ENCODE results near the gene GPC2.
"Not testable (repeated sequence)": the region's sequence is repeated elsewhere in the genome, so short reads cannot be mapped to it uniquely, and the experiment has no call there.

Gene GPC2

GRCh38 chr7:100177045-100178001 lies at the start of gene GPC2, which contains the start of gene STAG3:
Gene GPC2 (minus strand): TSS chr7:100177381. CDS start chr7:100177199, 182 bp downstream.
Gene STAG3 (plus strand): TSS chr7:100177918. CDS start chr7:100180557, 2,639 bp downstream.
- peak; percentile 94 for DNase-seq (ENCODE audit: low read depth in 2 of 2)

- not testable (repeated sequence) for DNase-seq (ENCODE audit: low read depth in 2 of 2)
Measured at GRCh38 chr7:100224891-100225290, 47.7 kb upstream of the GPC2 start.

DNA sequence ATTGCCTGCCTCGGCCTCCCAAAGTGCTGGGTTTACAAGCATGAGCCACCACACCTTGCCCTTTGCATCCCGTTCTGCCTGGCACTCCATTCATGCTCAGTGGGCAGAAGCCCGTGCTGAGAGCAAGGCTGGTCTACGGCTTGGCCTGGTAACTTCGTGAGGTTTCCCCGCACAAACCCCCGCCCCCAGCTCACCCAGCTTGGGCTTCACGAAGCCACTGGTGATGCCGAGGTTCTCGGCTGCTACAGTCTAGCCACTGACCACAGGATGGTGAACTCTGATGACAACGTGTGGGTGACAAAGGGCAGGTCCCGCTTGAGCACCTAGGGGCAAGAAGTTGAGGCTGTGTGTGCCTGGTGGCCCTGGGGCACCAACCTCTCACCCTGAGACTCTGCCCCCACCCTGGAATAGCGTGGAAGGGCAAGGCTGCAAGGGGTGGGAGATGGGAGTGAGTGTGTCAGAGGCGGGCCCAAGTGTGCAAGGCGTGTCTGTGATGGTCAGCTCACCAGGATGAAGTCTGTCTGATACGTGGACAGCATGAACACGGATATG lies 46.3 kb upstream of the GPC2 start:
- DNase-seq (ENCODE audit: low read depth in 2 of 2): not testable (repeated sequence)

DNA sequence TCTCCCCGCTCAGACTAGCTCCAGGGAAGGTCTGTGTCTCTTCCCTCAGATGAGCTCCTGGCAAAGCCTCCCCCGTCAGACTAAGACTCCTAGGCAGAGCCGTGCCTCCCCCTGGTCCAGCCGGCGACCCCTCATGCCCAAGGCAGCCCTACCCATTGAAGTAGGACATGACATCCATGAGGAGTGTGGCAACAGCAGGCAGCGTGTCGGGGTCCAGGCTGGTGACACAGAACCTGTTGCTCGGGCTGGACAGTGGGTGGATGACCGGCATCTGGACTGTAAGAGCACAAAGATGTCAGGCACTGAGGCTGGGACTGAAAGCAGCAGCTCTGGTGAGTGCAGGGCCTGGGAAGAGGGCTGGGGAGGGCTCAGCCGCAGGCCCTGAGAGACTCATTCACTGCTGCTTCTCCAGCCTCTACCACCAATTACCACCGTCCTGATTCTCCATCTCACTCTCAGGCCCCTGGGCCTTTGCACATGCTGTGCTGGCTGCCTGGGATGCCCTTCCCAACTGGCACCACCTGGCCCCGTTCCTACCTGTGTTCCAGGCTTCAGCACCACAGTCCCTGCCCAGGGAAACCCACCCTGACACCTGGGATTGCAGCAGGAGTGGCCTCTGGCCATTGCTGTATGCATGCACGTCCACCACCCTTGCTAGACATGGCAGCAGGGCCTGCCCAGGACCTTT lies 45.4 kb upstream of the GPC2 start:
- DNase-seq (ENCODE audit: low read depth in 2 of 2): no peak

DNA sequence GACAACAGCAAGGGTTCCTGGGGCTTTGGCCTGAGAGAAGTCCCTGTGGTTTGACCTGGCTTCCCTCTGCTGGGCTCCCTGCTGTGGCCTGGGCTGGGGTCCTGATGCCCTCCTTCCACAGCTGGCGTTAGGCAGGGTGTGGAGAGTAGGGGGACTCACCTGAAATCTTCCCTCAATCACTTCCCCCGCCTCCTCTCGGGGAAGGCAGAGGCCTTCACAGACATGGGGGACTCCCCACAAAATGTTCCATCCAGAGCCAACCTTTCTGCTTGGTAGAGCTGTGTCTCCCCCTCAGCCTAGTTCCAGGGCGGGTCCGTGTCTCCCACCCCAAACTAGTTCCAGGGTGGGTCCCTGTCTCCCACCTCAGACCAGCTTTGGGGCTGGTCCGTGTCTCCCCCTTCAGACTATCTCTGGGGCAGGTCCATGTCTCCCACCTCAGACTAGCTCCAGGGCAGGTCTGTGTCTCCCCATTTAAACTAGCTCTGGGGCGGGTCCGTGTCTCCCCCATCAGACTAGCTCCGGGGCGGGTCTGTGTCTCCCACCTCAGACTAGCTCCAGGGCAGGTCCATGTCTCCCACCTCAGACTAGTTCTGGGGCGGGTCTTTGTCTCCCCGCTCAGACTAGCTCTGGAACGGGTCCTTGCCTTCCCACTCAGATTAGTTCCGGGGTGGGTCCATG lies 44.7 kb upstream of the GPC2 start:
- no peak for DNase-seq (ENCODE audit: low read depth in 2 of 2)

DNA sequence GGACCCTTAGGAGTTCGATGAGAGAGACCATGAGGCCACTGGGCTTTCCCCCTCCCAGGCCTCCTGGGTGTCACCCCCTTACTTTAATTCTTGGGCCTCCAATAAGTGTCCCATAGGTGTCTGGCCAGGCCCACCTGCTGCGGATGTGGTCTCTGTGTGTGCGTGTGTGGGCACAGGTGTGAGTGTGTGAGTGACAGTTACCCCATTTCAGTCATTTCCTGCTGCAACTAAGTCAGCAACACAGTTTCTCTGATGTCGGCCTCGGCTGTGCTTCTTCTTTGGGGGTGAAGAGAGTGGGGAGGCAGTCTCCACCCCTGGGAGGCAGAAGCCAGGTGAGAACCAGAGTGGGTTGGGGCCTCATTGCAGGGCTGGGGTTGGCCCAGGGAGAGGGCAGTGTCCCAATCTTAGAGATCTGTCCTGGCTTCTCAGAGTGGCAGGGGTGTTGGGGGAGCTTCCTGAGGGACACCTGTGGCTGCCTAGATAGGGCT lies 44.1 kb upstream of the GPC2 start:
- DNase-seq (ENCODE audit: low read depth in 2 of 2): peak; percentile 50 to 80

- DNase-seq (ENCODE audit: low read depth in 2 of 2): no peak
Measured at GRCh38 chr7:100220586-100221230, 43.5 kb upstream of the GPC2 start.

GRCh38 chr7:100219801-100220585 lies 42.8 kb upstream of the GPC2 start, which contains the start of gene PVRIG:
Gene PVRIG (plus strand): TSS chr7:100219949. CDS start chr7:100219971, 22 bp downstream.
- DNase-seq (ENCODE audit: low read depth in 2 of 2): not testable (repeated sequence)

DNA sequence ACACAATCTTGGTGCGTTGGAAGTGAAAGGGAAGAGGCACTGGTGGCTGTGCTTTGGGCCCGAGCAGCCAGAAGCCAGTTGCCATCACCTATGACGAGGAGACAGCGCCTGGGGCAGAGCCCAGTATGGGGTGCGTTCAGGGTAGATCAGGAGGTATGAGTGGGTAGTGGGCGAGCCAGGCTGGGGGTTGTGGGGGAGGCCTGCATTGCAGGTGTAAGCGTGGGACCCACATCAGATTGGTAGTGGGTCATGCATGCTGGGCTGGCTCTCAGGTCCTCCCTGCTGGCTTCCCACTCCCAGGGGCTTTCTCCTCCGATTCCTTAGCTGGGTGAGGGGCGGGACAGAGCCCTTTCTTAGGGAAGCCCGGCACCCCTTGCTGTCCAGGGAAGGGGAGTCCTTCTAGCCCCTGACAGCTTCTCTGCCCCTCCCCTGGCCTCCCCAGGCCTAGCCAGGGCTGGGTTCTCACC lies 42.1 kb upstream of the GPC2 start:
- no peak for DNase-seq (ENCODE audit: low read depth in 2 of 2)

- peak; percentile 48 to 61 for DNase-seq (ENCODE audit: low read depth in 2 of 2)
Measured at GRCh38 chr7:100217934-100218333, 40.8 kb upstream of the GPC2 start.

DNA sequence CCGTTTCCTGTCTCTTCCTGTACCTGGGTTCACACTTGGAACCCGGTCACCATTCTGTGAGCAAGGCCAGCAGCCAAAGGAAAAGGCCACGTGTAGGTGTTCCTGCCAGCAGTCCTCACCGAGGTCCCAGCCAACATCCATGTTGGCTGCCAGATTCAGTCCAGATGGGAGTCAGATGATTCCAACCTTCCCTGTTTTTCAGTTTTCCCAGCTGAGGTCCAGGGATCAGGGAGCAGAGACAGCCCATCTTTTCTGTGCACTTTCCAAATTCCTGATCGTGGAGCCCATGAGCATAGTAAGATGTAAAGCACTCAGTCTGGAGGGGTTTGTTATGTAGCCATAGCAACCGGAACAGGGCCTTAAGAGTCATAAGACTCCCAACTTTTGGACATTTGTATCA lies 38.7 kb upstream of the GPC2 start:
- no peak for DNase-seq (ENCODE audit: low read depth in 2 of 2)

DNA sequence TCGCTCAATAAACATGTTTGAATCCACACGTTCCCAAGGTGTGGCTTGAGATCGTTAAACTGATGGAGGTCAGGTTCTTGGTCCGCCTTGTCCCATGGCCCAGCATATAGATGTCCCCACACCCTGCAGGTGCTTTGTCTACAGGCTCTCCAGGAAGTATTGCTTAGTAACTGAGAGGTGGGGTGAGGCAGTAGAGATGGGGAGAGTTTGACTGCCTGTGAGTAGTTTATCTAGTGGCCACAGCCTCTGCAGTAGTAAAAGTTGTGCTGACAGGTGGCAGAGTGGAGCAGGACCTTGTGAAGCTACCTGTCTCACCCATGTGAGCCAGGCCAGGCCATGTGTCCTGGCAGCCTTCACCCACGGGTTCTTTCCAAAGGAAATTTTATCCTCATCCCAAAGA lies 37.2 kb upstream of the GPC2 start:
- DNase-seq (ENCODE audit: low read depth in 2 of 2): not testable (repeated sequence)

GRCh38 chr7:100213672-100214071 lies 36.5 kb upstream of the GPC2 start:
- DNase-seq (ENCODE audit: low read depth in 2 of 2): no peak

GRCh38 chr7:100212631-100213286 lies 35.6 kb upstream of the GPC2 start:
- DNase-seq (ENCODE audit: low read depth in 2 of 2): no peak

- no peak for DNase-seq (ENCODE audit: low read depth in 2 of 2)
Measured at GRCh38 chr7:100211342-100211780, 34.2 kb upstream of the GPC2 start.

DNA sequence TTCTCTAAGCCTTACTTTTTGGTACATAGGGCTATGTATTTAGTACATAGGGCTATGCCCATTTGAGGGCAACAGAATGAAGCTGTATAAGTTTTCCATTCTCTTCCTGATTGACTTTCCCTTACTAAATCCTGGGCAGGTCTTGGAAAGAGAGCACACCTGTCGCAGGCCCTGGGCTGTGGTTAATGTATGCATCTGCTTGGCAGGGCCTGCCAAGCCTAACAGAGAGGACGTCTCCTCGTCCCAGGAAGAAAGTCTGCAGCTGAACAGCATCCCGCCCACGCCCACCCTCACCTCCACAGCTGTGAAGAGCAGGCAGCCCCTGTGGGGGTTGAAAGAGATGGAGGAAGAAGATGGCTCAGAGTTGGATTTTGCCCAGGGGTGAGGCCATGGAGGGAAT lies 33.6 kb upstream of the GPC2 start:
- DNase-seq (ENCODE audit: low read depth in 2 of 2): no peak

DNA sequence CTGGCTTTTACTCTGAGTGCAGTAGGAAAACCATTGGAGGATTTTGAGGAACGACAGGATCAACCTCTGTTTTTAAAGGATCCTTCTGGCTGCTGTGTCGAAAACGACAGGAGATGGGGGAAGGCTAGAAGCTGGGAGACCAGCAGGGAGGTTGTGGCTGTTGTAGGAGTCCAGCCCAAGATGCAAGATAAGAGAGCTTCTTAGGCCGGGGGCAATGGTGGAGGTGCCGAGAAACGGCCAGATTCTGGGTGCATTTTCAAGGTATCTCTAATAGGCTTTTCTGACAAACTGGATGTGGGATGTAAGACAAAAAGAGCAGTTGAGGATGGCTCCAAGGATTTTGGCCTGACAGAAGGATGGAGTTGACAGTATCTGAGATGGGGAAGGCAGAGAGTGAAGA lies 32.3 kb upstream of the GPC2 start:
- no peak for DNase-seq (ENCODE audit: low read depth in 2 of 2)

DNA sequence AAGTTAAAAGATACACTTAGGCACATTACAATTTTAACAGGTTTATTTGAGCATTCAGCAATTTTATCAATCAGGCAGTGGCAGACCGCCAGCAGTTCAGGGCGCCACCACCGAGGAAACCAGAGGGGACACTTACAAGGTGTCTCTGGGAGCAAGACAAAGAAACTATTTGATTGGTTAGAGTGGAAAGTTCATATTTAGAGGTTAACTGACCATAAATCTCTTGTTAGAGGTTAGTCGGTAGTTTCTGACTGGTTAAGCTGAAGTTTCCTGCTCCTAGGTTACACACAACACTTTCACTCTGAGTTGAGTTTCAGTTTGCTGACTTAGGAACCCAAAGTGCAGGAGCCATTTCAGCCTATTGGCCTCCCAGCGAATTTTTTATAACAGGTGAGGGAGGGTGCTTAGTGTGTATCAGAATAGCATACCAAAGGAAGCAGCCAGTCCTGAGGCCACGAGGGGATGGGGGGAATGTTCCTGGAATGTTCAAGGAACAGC lies 31.8 kb upstream of the GPC2 start:
- DNase-seq (ENCODE audit: low read depth in 2 of 2): no peak

DNA sequence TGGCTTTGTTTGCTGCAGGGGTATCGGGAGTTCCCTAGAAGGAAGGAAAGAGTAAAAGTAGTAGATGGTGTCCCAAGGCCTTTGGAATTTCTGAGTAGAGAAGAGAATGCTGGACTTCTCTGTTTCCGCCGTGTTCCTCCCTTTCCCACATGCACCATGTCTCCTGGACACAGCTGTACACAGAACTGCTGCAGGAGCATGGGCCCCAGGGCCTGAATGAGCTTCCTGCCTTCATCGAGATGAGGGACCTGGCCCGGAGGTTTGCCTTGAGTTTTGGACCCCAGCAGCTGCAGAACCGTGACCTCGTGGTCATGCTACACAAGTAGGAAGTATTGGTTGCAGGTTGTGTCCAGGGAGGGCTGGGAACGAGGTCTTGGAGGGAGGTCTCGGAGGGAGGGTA lies 27.3 kb upstream of the GPC2 start:
- DNase-seq (ENCODE audit: low read depth in 2 of 2): no peak
